ENCODE results near the gene NUDT9. TPM values are rescaled to one million over a fixed set of nuclear protein-coding genes. Genes with fewer than 3 reads are reported as not detected.
"Not testable (repeated sequence)": the region's sequence is repeated elsewhere in the genome, so short reads cannot be mapped to it uniquely, and the experiment has no call there.

The NUDT9 gene
- total RNA-seq, 1 donor from 2014 or later: 33.7 TPM

GRCh38 chr4:87382116-87382515 is 40.3 kb upstream of the NUDT9 start:
- peaks cover 4% of the 10 kb centered on the region for H3K9me3 Mint-ChIP-seq (ENCODE audit: unreplicated experiment)
- H4K20me1 ChIP-seq (ENCODE audit: insufficient read depth, low read length): no peaks in the 10 kb centered on the region
- TF ChIP-seq CTCF (IDR thresholded peaks at IDR 0.05; ENCODE audit: insufficient read depth, low read depth, low read length): no peak
- TF ChIP-seq EZH2 (IDR thresholded peaks at IDR 0.05; ENCODE audit: insufficient read depth, low read length): no peak
- no peak overlapping the region for H3K4me3 Mint-ChIP-seq (ENCODE audit: unreplicated experiment)
- H3K36me3 ChIP-seq (ENCODE audit: insufficient read depth, low read length): no peaks in the 10 kb centered on the region
- FAIRE-seq: no peak
- no peaks in the 10 kb centered on the region for H3K27me3 Mint-ChIP-seq (ENCODE audit: low read depth, unreplicated experiment)
- H3K4me2 ChIP-seq (ENCODE audit: low read length): no peak overlapping the region
- no peaks in the 10 kb centered on the region for H3K27me3 ChIP-seq (ENCODE audit: insufficient read depth, low read length)
- H2AFZ ChIP-seq (ENCODE audit: low read depth, low read length): no peak overlapping the region
- H3K27ac Mint-ChIP-seq (ENCODE audit: unreplicated experiment): no peak overlapping the region
- H3K36me3 Mint-ChIP-seq (ENCODE audit: low read depth, unreplicated experiment): peaks cover 7% of the 10 kb centered on the region
- H3K4me1 ChIP-seq (ENCODE audit: insufficient read depth, low read length): no peaks in the 10 kb centered on the region
- no peak overlapping the region for H3K4me3 ChIP-seq (ENCODE audit: insufficient read depth, low read depth, low read length)
- DNase-seq (ENCODE audit: low read depth): no peak
- H3K4me1 Mint-ChIP-seq (ENCODE audit: low read depth, unreplicated experiment): no peaks in the 10 kb centered on the region
- H3K9me3 ChIP-seq (ENCODE audit: insufficient read depth, low read depth, low read length): no peaks in the 10 kb centered on the region
- H3K9ac ChIP-seq (ENCODE audit: low read length): no peak overlapping the region
- no peak overlapping the region for H3K27ac ChIP-seq (ENCODE audit: low read depth, low read length)
- peaks cover 4% of the 10 kb centered on the region for H3K79me2 ChIP-seq (ENCODE audit: insufficient read depth, low read length)

DNA sequence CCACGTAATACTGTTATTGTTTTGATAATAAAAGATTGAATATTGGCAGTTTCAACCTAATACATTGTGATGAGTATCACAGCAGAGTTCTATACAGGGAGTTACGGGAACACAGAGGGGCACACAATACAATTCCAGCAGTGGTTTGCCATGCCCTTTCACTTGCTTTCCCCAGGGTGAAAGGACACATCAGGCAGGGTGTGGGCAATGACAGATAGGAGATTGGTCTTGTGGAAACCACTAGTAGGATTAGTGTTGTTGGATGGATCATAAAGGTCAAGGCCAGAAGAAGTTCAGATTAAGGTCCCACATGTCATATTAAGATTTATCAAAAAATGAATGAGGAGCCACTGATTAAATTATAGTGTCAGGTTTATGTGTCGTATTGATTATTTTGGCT is 39.4 kb upstream of the NUDT9 start:
- H3K9me3 Mint-ChIP-seq (ENCODE audit: unreplicated experiment): peaks cover 4% of the 10 kb centered on the region
- Histone ChIP-seq H3K9ac (ENCODE audit: low read length) (no peak overlapping the region), H4K20me1 (ENCODE audit: insufficient read depth, low read length) (no peaks in the 10 kb centered on the region), H2AFZ (ENCODE audit: low read depth, low read length) (no peak overlapping the region), H3K27me3 (ENCODE audit: insufficient read depth, low read length) (no peaks in the 10 kb centered on the region), H3K4me2 (ENCODE audit: low read length) (no peak overlapping the region), H3K36me3 (ENCODE audit: insufficient read depth, low read length) (no peaks in the 10 kb centered on the region), H3K4me3 (ENCODE audit: insufficient read depth, low read depth, low read length) (no peak overlapping the region), H3K9me3 (ENCODE audit: insufficient read depth, low read depth, low read length) (no peaks in the 10 kb centered on the region), H3K4me1 (ENCODE audit: insufficient read depth, low read length) (no peaks in the 10 kb centered on the region), H3K79me2 (ENCODE audit: insufficient read depth, low read length) (peaks cover 6% of the 10 kb centered on the region), H3K27ac (ENCODE audit: low read depth, low read length) (no peak overlapping the region)
- H3K27me3 Mint-ChIP-seq (ENCODE audit: low read depth, unreplicated experiment): no peaks in the 10 kb centered on the region
- TF ChIP-seq EZH2 (IDR thresholded peaks at IDR 0.05; ENCODE audit: insufficient read depth, low read length) (no peak), CTCF (IDR thresholded peaks at IDR 0.05; ENCODE audit: insufficient read depth, low read depth, low read length) (no peak)
- no peak for DNase-seq (ENCODE audit: low read depth)
- no peak overlapping the region for H3K4me3 Mint-ChIP-seq (ENCODE audit: unreplicated experiment)
- H3K4me1 Mint-ChIP-seq (ENCODE audit: low read depth, unreplicated experiment): no peaks in the 10 kb centered on the region
- peaks cover 7% of the 10 kb centered on the region for H3K36me3 Mint-ChIP-seq (ENCODE audit: low read depth, unreplicated experiment)
- no peak overlapping the region for H3K27ac Mint-ChIP-seq (ENCODE audit: unreplicated experiment)
- FAIRE-seq: no peak

GRCh38 chr4:87384466-87385132 is 37.8 kb upstream of the NUDT9 start:
- peaks cover 14% of the 10 kb centered on the region for H3K79me2 ChIP-seq (ENCODE audit: insufficient read depth, low read length)
- H3K4me3 ChIP-seq (ENCODE audit: insufficient read depth, low read depth, low read length); H3K4me2 ChIP-seq (ENCODE audit: low read length); H3K36me3 ChIP-seq (ENCODE audit: insufficient read depth, low read length); H3K36me3 Mint-ChIP-seq (ENCODE audit: low read depth, unreplicated experiment); H3K27ac ChIP-seq (ENCODE audit: low read depth, low read length); H4K20me1 ChIP-seq (ENCODE audit: insufficient read depth, low read length); H3K27me3 Mint-ChIP-seq (ENCODE audit: low read depth, unreplicated experiment); H2AFZ ChIP-seq (ENCODE audit: low read depth, low read length); H3K9ac ChIP-seq (ENCODE audit: low read length); H3K27ac Mint-ChIP-seq (ENCODE audit: unreplicated experiment); DNase-seq (ENCODE audit: low read depth); FAIRE-seq; H3K4me1 Mint-ChIP-seq (ENCODE audit: low read depth, unreplicated experiment); H3K4me3 Mint-ChIP-seq (ENCODE audit: unreplicated experiment); H3K4me1 ChIP-seq (ENCODE audit: insufficient read depth, low read length); H3K9me3 ChIP-seq (ENCODE audit: insufficient read depth, low read depth, low read length); H3K9me3 Mint-ChIP-seq (ENCODE audit: unreplicated experiment); H3K27me3 ChIP-seq (ENCODE audit: insufficient read depth, low read length): not testable (repeated sequence)

All from astrocyte (in vitro differentiated cells and primary cell).